Posterior cingulate gyrus (tissue), 11 donors: ENCODE results near the gene MBD3L5.
A peak's percentile ranks its signal among the peaks of the same experiment; 100 is the strongest.
"Not testable (repeated sequence)": the region's sequence is repeated elsewhere in the genome, so short reads cannot be mapped to it uniquely, and the experiment has no call there.

Experiments
- DNase-seq, 10 donors: peaks; one replicate each; pipeline versions ENCODE4 v3.0.0 to v3.0.0-alpha.2; 2020 to 2021; ENCODE audit warnings: mixed read lengths in 3 of 10
- intact Hi-C: fragments of 100-400 bp; cut with DNase I; formaldehyde crosslinking; loops from one replicate; pipeline ENCODE4 v1.15.1; 2023

The MBD3L5 gene

GRCh38 chr19:7049021-7049420 is 18.6 kb downstream of the MBD3L5 start, which contains the start of gene MBD3L2:
TSS of gene MBD3L2 (plus strand) at chr19:7049321. CDS start at chr19:7049374, 53 bp downstream.
- intact Hi-C loops, DNase-seq: not testable (repeated sequence)

DNA sequence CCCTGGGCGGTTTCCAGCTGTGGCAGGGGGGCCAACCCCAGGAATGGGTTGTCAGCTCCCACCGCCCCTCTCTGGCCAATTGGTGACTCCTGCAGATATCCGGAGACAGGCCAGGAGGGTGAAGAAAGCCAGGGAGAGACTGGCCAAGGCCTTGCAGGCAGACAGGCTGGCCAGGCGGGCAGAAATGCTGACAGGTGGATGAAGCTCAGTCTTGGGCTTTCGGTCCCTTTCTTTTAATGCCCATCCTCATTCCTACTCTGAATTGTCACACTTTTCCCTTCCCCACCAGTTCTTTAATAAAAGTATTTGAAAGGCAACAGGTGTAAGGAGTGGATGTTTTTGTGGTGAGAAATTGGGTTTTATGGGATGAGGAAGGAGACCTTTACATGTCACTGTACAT is 21.0 kb downstream of the MBD3L5 start:
- intact Hi-C loops, DNase-seq: not testable (repeated sequence)

DNA sequence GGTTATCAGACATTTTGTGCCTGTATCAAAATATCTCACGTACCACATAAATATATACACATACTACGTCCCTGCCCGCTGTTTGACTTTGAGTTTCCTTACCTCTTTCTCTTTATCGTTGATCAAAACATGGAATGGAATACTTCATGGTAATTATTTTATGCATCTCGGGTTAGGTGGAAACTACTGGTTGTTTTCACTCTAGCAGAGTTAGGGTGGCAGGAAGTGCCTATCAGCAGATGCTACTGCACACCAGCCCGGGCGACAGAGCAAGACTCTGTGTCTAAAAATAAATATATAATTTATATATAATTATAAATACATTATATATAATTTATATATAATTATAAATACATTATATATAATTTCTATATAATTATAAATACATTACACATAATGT is 22.5 kb downstream of the MBD3L5 start:
- intact Hi-C loops, DNase-seq: not testable (repeated sequence)

- DNase-seq, intact Hi-C loops: not testable (repeated sequence)
Observed at GRCh38 chr19:7054635-7055368, 24.4 kb downstream of the MBD3L5 start.

- intact Hi-C loops, DNase-seq: not testable (repeated sequence)
Observed at GRCh38 chr19:7055679-7056078, 25.3 kb downstream of the MBD3L5 start.

GRCh38 chr19:7056371-7056770 is 26.0 kb downstream of the MBD3L5 start:
- DNase-seq: peak in 1 of 10 donors; percentile 24
- intact Hi-C loops: not testable (repeated sequence)

DNA sequence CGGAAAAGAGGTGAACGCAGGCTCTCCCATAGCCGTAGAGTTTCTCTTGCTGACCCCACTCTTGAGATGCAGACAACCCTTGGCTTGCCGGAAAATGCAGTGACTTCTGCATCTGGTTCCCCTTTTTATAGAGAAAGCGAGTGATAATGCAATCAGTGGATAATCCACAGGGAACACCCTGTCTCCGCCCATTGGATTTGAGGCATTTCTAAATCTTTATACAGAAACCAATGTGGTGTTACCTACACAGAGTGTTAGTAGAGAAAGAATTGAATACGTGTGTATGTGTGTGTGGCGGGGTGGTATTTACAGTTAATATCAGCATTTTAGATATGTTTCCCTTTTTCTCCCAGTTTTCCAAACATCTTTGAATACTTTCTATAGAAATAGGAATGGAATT is 28.2 kb downstream of the MBD3L5 start, which contains the start of gene MBD3L3:
Gene MBD3L3, minus strand, starts transcription at position 101 of the 400 bp plus-strand sequence. Its CDS starts 71 bp downstream, at position 30.
- DNase-seq, intact Hi-C loops: not testable (repeated sequence)

DNA sequence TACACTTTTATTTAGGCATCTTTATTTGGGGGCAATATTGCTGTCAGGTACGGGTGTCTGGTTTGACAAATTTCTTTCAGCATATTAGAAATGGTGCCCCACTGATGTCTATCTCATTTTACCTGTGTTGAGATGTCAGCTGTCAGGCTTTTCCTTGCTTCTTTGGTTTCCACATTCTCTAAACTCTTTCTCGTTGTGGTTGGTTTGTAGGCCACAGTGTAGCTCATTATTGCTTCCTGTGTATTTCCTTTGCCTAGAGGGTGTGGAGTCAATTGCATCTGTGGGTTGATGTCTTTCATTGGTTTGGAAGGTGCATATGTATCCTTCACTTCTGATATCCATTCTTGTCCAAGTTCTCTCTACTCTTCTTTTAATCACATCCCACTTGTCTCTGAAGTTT is 29.6 kb downstream of the MBD3L5 start:
- intact Hi-C loops, DNase-seq: not testable (repeated sequence)

GRCh38 chr19:7063339-7063738 is 33.0 kb downstream of the MBD3L5 start:
- intact Hi-C loops: no loop called here

GRCh38 chr19:7063764-7064418 is 33.5 kb downstream of the MBD3L5 start:
- DNase-seq: peak in 1 of 10 donors; percentile 59
- intact Hi-C loops: no loop called here

More at GRCh38 chr19:7063339-7063738, 33.0 kb downstream of the MBD3L5 start:
- no peak for DNase-seq

- intact Hi-C loops: not testable (repeated sequence)
- peak in 2 of 10 donors; percentile 77 for DNase-seq
Observed at GRCh38 chr19:7067122-7067521, 36.7 kb downstream of the MBD3L5 start.

DNA sequence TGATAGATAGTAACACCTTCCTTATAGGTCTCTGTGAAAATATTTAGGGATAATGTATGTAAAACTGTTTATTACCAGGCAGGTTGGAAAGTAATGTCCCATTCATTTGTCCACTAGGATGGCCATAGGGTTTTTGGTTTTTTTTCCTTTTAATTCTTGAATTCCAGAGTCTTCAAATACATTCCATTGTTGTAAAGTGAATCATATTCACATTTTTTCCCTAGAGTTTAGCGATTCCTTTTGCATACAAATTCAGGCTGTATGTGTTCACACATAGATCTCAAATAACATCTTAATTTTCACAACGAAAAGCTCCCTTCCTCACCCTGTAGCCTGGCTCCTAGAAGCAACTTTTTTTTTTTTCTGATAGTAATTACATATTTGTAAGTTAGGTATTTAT is 37.3 kb downstream of the MBD3L5 start:
- intact Hi-C loops: no loop called here
- DNase-seq: no peak

- DNase-seq: peak in 1 of 10 donors; percentile 55
Observed at GRCh38 chr19:7068599-7068998, 38.2 kb downstream of the MBD3L5 start.

DNA sequence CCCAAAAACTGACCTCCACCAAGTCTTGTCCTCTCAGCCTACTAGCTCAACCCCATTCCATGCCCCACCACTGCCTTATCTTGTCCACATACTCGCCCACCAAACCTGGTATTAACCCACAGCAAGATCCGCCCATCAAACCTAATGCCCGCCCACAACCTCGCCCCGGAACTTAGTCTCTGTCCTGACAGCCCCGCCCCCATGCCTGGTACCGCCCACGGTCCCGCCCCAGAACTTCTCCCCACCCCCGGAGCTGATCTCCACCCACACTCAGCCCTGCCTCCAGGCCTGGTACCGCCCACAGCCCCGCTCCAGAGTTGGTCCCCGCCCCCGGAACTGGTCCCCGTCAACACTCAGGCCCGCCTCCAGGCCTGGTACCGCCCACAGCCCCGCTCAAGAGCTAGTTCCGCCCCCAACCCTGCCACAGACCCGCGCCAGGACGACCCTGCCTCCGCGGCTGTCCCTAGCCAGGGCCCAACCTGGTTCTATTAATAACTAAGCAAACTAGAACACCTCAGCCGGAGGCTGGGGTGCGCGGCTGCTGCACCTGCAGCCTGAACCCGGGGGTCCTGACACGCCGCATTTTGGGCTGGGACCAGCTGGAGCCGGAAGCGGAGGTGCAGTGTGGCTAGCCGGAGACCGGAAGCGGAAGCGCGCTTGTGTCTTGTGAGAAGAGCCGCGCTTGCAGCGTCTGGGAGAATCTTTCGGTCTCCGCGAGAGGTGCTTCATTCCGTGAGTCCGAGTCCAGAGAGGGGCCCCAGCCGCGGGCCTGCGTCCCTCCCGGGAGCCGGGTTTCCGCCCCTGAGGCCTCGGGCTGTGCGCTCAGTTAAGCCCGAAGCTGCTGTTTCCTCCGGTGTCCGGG is 38.9 kb downstream of the MBD3L5 start, which contains the start of gene ZNF557:
Gene ZNF557, plus strand, starts transcription at position 662 of the 862 bp plus-strand sequence. CDS start 5,372 bp downstream, outside the sequence.
- intact Hi-C loops: no loop called here
- DNase-seq: peak; percentile 93 to 100 (median 98)

More at GRCh38 chr19:7068599-7068998, 38.2 kb downstream of the MBD3L5 start:
- intact Hi-C loops: no loop called here

GRCh38 chr19:7069904-7070226 is 39.5 kb downstream of the MBD3L5 start:
- no peak for DNase-seq

GRCh38 chr19:7072541-7072940 is 42.2 kb downstream of the MBD3L5 start:
- intact Hi-C loops: no loop called here
- no peak for DNase-seq

More at GRCh38 chr19:7069904-7070226, 39.5 kb downstream of the MBD3L5 start:
- intact Hi-C loops: no loop called here

DNA sequence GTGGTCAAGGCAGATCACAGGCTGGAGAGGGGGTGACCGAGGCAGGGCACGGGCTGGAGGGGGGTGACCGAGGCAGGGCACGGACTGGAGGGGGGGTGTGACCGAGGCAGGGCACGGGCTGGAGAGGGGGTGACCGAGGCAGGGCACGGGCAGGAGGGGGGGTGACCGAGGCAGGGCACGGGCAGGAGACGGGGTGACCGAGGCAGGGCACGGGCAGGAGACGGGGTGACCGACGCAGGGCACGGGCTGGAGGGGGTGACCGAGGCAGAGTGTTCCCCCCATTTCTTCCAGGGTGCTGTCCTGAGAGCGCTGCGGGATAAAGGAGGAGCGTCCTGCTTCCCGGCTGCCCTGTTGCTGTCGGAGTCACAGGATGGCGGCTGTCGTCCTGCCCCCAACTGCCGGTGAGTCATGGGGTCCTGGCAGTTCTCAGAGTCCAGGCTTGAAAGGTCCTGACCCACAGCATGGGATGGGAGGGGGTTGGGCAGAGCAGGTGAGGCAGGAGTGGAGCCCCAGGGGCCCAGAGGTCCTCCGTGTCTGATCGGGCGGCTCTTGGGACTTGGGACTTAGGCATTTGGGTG is 44.4 kb downstream of the MBD3L5 start:
- no peak for DNase-seq

GRCh38 chr19:7076151-7076550 is 45.8 kb downstream of the MBD3L5 start:
- intact Hi-C loops: no loop called here

More for the DNA sequence above, 44.4 kb downstream of the MBD3L5 start:
- intact Hi-C loops: no loop called here

GRCh38 chr19:7078008-7078407 is 47.6 kb downstream of the MBD3L5 start:
- no peak for DNase-seq
- intact Hi-C loops: no loop called here

More at GRCh38 chr19:7076151-7076550, 45.8 kb downstream of the MBD3L5 start:
- DNase-seq: no peak
